Measurements from ENCODE around the gene PLA2G4F. TPM values are rescaled to one million over a fixed set of nuclear protein-coding genes. Genes with fewer than 3 reads are reported as not detected.
"Not testable (repeated sequence)": the region's sequence is repeated elsewhere in the genome, so short reads cannot be mapped to it uniquely, and the experiment has no call there.

Gene PLA2G4F
- total and polyA plus RNA-seq, 5 experiments from 2014 or later = 0.04 TPM; not detected in 4

- Mint-ChIP-seq H3K4me1 (no peaks in the 10 kb centered on the region), H3K27me3 (peaks cover 2 to 8% (median 3%) of the 10 kb centered on the region in 5 donors), H3K9me3 (no peaks in the 10 kb centered on the region), H3K36me3 (no peaks in the 10 kb centered on the region), H3K27ac (no peak overlapping the region), H3K4me3 (no peak overlapping the region)
- ATAC-seq (no peak), DNase-seq (no peak)
- POLR2A ChIA-PET = no interaction called here
Measured at GRCh38 chr15:42093966-42094365, 62.5 kb downstream of the PLA2G4F start.

GRCh38 chr15:42092398-42093318 is 63.8 kb downstream of the PLA2G4F start:
- Mint-ChIP-seq H3K4me1 (no peaks in the 10 kb centered on the region), H3K27me3 (peaks cover 0 to 11% (median 4%) of the 10 kb centered on the region in 5 donors), H3K27ac (no peak overlapping the region), H3K9me3 (no peaks in the 10 kb centered on the region), H3K4me3 (no peak overlapping the region), H3K36me3 (no peaks in the 10 kb centered on the region)
- ATAC-seq = no peak
- POLR2A ChIA-PET = no interaction called here
- DNase-seq = no peak

GRCh38 chr15:42091753-42092397 is 64.6 kb downstream of the PLA2G4F start:
- H3K9me3 Mint-ChIP-seq, H3K27ac Mint-ChIP-seq, DNase-seq, POLR2A ChIA-PET, H3K36me3 Mint-ChIP-seq, ATAC-seq, H3K4me3 Mint-ChIP-seq, H3K4me1 Mint-ChIP-seq, H3K27me3 Mint-ChIP-seq: not testable (repeated sequence)

DNA sequence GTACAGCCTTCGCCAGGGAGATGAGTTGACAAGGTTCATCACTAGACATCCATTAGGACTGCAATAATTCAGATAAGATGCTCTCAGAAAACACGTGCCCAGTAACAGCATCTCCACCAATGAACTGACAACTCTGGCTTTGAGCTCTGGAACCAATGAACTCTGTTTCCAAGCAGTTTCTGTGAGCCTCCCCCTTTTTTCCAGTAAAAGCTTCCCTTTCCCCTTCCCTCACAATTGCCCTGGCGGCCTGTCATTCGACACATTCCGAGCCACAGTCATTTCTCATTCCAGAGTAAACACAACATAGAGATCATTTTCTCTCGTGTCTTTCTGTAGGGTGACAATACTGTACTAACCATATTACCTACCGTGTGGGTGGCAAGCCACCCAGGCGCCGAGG is 65.7 kb downstream of the PLA2G4F start:
- DNase-seq = no peak
- Mint-ChIP-seq H3K27me3 (peaks cover 0 to 4% (median 0%) of the 10 kb centered on the region in 5 donors), H3K9me3 (no peaks in the 10 kb centered on the region), H3K27ac (no peak overlapping the region), H3K4me1 (no peaks in the 10 kb centered on the region), H3K4me3 (no peak overlapping the region), H3K36me3 (no peaks in the 10 kb centered on the region)
- no peak for ATAC-seq
- POLR2A ChIA-PET = no interaction called here

- ATAC-seq = no peak
- H3K4me1 Mint-ChIP-seq = no peaks in the 10 kb centered on the region
Measured at GRCh38 chr15:42090370-42090769, 66.1 kb downstream of the PLA2G4F start.

DNA sequence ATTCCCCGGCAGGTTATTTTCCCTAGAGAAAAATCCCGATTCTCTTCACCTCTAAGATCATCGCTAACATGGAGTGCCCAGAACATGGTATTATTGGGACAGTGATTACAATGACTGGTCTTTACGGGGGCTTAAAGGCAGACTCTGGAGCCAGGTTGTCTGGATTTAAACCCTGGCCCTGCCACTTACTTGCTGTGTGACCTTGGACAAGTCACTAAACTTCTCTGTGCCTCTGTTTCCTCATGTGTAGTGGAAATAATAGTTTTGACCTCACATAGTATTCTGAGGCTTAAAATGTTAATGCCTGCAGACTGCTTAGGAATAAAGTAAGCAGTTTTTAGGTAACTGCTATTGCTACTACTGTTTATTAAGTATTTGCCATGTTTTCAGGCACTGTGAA is 66.5 kb downstream of the PLA2G4F start:
- H3K27me3 Mint-ChIP-seq = peaks cover 0 to 4% (median 0%) of the 10 kb centered on the region in 5 donors
- H3K27ac Mint-ChIP-seq = no peak overlapping the region
- no peaks in the 10 kb centered on the region for H3K4me1 Mint-ChIP-seq
- DNase-seq = no peak
- POLR2A ChIA-PET = no interaction called here
- no peak for ATAC-seq
- H3K9me3 Mint-ChIP-seq = no peaks in the 10 kb centered on the region
- H3K36me3 Mint-ChIP-seq = no peaks in the 10 kb centered on the region
- no peak overlapping the region for H3K4me3 Mint-ChIP-seq

More at GRCh38 chr15:42090370-42090769, 66.1 kb downstream of the PLA2G4F start:
- Mint-ChIP-seq H3K27ac (no peak overlapping the region), H3K9me3 (no peaks in the 10 kb centered on the region), H3K36me3 (no peaks in the 10 kb centered on the region), H3K4me3 (no peak overlapping the region), H3K27me3 (peaks cover 0 to 4% (median 0%) of the 10 kb centered on the region in 5 donors)
- DNase-seq = no peak
- POLR2A ChIA-PET = no interaction called here

Small RNA genes lying within 50 kb of the gene (microRNA-seq; reads per million reads assigned to microRNA genes)
- gene MIR627 (ENCODE audit: borderline microRNAs expressed) = 121 reads per million, percentile 66 among the genes with 10 or more reads in this experiment

Other genes with a start within 250 kb of the PLA2G4F start
- gene EHD4, start 184.1 kb downstream of the PLA2G4F start, total RNA-seq = 10 to 100 TPM in 1 of 2 experiments, 1 to 10 TPM in 1; 9.1 to 10.4 TPM
- gene EHD4, start 184.1 kb downstream of the PLA2G4F start, polyA plus RNA-seq = 1 to 10 TPM; 5.2 to 7.6 (median 5.9) TPM
- not detected for gene PLA2G4E, start 135.6 kb downstream of the PLA2G4F start, total RNA-seq
- gene PLA2G4E, start 135.6 kb downstream of the PLA2G4F start, polyA plus RNA-seq = not detected
- gene PLA2G4D, start 62.1 kb downstream of the PLA2G4F start, total RNA-seq = not detected
- gene PLA2G4D, start 62.1 kb downstream of the PLA2G4F start, polyA plus RNA-seq = not detected
- gene VPS39, start 51.7 kb upstream of the PLA2G4F start, total RNA-seq = 100 to 1,000 TPM; 113 TPM
- gene VPS39, start 51.7 kb upstream of the PLA2G4F start, polyA plus RNA-seq = 10 to 100 TPM; 26.9 to 40.5 (median 29.9) TPM
- 10 to 100 TPM; 57.7 to 61.2 TPM for gene GANC, start 116.6 kb upstream of the PLA2G4F start, total RNA-seq
- 10 to 100 TPM; 11.8 to 16.2 (median 12.7) TPM for gene GANC, start 116.6 kb upstream of the PLA2G4F start, polyA plus RNA-seq
- gene TMEM87A, start 116.8 kb upstream of the PLA2G4F start, total RNA-seq = 10 to 100 TPM; 59.8 to 63.7 TPM
- 10 to 100 TPM; 48.9 to 54.0 (median 53.4) TPM for gene TMEM87A, start 116.8 kb upstream of the PLA2G4F start, polyA plus RNA-seq
- gene CAPN3, start 202.9 kb upstream of the PLA2G4F start, total RNA-seq = 10 to 100 TPM; 20.0 to 24.2 TPM
- gene CAPN3, start 202.9 kb upstream of the PLA2G4F start, polyA plus RNA-seq = 1 to 10 TPM in 1 of 3 donors, under 1 TPM in 2; 0.46 to 4.7 (median 0.48) TPM

Measured in naive thymus-derived CD8-positive, alpha-beta T cell (primary cell).